ENCODE measurements around the gene ERCC2. TPM values are rescaled to one million over a fixed set of nuclear protein-coding genes. Genes with fewer than 3 reads are reported as not detected.

The ERCC2 gene
- total and polyA plus RNA-seq, 2 of the 4 experiments (the other 2 are of a cell fraction), result 30.6 to 66.5 TPM

- H4K91ac ChIP-seq (ENCODE audit: insufficient read depth, low read depth, low read length), result no peak overlapping the region
- H3K79me1 ChIP-seq (ENCODE audit: low read depth in 1 of 2, low read length in 2 of 2), result no peaks in the 10 kb centered on the region
- H3K9me3 ChIP-seq (ENCODE audit: control insufficient read depth, insufficient read depth, low read length), result no peaks in the 10 kb centered on the region
- no peak overlapping the region for H4K5ac ChIP-seq (ENCODE audit: low read depth, low read length)
- H3K27me3 ChIP-seq (ENCODE audit: control insufficient read depth, insufficient read depth, low read length), result no peaks in the 10 kb centered on the region
- no peak overlapping the region for H3K4me3 ChIP-seq (ENCODE audit: insufficient read depth, low read depth, low read length)
- ChIA-PET POLR2A (ENCODE audit: unreplicated experiment) (no interaction called here), CTCF (no interaction called here)
- H3K9me1 ChIP-seq (ENCODE audit: insufficient read depth, low read length), result no peaks in the 10 kb centered on the region
- H2AK9ac ChIP-seq (replicated peaks; ENCODE audit: low read depth, low read length, poor library complexity), result no peak overlapping the region
- H3K14ac ChIP-seq (replicated peaks; ENCODE audit: low read depth, low read length), result no peak overlapping the region
- no peaks in the 10 kb centered on the region for H3K36me3 ChIP-seq (ENCODE audit: control insufficient read depth, insufficient read depth, low read length)
- BruUV-seq (replicated peaks), result no TSS peak
- no peak overlapping the region for H3K23ac ChIP-seq (ENCODE audit: low read depth, low read length)
- DNase-seq (no peak), ATAC-seq (ENCODE audit: low read depth) (no peak)
- no peak overlapping the region for H3K4me2 ChIP-seq (ENCODE audit: low read depth, low read length)
- dilution Hi-C loops (cut with HindIII; ENCODE audit: low sequenced_read_pairs, unreplicated experiment), result no loop called here
- H2BK15ac ChIP-seq (ENCODE audit: low read depth, low read length), result no peak overlapping the region
- no peaks in the 10 kb centered on the region for H4K20me1 ChIP-seq (ENCODE audit: insufficient read depth, low read length)
- no peak overlapping the region for H2BK5ac ChIP-seq (ENCODE audit: low read depth, low read length, poor library complexity, severe bottlenecking)
- no peak overlapping the region for H2BK120ac ChIP-seq (ENCODE audit: low read depth, low read length)
- no peak overlapping the region for H3K27ac ChIP-seq (ENCODE audit: insufficient read depth, low read length)
- no peak overlapping the region for H3K56ac ChIP-seq (ENCODE audit: extremely low read depth, insufficient read depth, low read length)
- 68% methylated on average over 6 of the region's 7 CpGs; no CpG with 5 or more reads in 1 of the 2 experiments for WGBS, 2 experiments (ENCODE audit: extremely low coverage in 2 of 2, insufficient read length in 1 of 2)
- no peak overlapping the region for H3K18ac ChIP-seq (ENCODE audit: low read depth, low read length)
- in situ Hi-C loops (cut with MboI; ENCODE audit: low sequenced_read_pairs), result no loop called here
- no peak overlapping the region for H2AFZ ChIP-seq (replicated peaks; ENCODE audit: low read length, poor library complexity)
- intact Hi-C loops (cut with micrococcal nuclease), result no loop called here
- H3K9ac ChIP-seq (ENCODE audit: low read depth, low read length), result no peak overlapping the region
- H3K4me1 ChIP-seq (ENCODE audit: control insufficient read depth, insufficient read depth, low read length), result no peaks in the 10 kb centered on the region; the same call in 1 of the 2 replicates
- no peak overlapping the region for H4K8ac ChIP-seq (ENCODE audit: low read depth in 2 of 2, low read length in 2 of 2)
- TF ChIP-seq MAZ (IDR thresholded peaks at IDR 0.05; ENCODE audit: borderline replicate concordance, low read depth, low read length), result no peak
- TF ChIP-seq MAFK (IDR thresholded peaks at IDR 0.05; ENCODE audit: low read depth, low read length), result no peak
- TF ChIP-seq POLR2A (IDR thresholded peaks at IDR 0.05; ENCODE audit: low read depth, low read length), result no peak
- no peak for TF ChIP-seq RFX5 (IDR thresholded peaks at IDR 0.05; ENCODE audit: low read depth, low read length)
- TF ChIP-seq USF2 (IDR thresholded peaks at IDR 0.05; ENCODE audit: low read depth, low read length), result no peak
- no peak for TF ChIP-seq MXI1 (IDR thresholded peaks at IDR 0.05; ENCODE audit: borderline replicate concordance, low read depth, low read length)
- TF ChIP-seq SMC3 (IDR thresholded peaks at IDR 0.05; ENCODE audit: low read depth, low read length), result no peak
- TF ChIP-seq NFE2L2 (IDR thresholded peaks at IDR 0.05; ENCODE audit: low read depth, low read length), result no peak
- no peak for TF ChIP-seq CTCF (conservative IDR thresholded peaks at IDR 0.05; ENCODE audit: low read depth, low read length)
- TF ChIP-seq BHLHE40 (IDR thresholded peaks at IDR 0.05; ENCODE audit: low read depth, low read length), result no peak
- TF ChIP-seq ELK1 (IDR thresholded peaks at IDR 0.05; ENCODE audit: borderline replicate concordance, low read depth, low read length), result no peak
- TF ChIP-seq CHD1 (IDR thresholded peaks at IDR 0.05; ENCODE audit: low read depth, low read length), result no peak
- no peak for TF ChIP-seq RCOR1 (IDR thresholded peaks at IDR 0.05; ENCODE audit: insufficient replicate concordance, low read length)
- TF ChIP-seq RAD21 (IDR thresholded peaks at IDR 0.05; ENCODE audit: low read length), result no peak
- H2BK20ac ChIP-seq (ENCODE audit: low read depth, low read length), result no peak overlapping the region
- H2AK5ac ChIP-seq (ENCODE audit: low read depth, low read length), result no peak overlapping the region
- no peak overlapping the region for H3K4ac ChIP-seq (ENCODE audit: low read depth, low read length)
Observed at GRCh38 chr19:45331411-45331810, 39.0 kb downstream of the ERCC2 start.

Data from IMR-90 (cell line).